IPS-NIHi11 (cell line): Measurements from ENCODE around the gene NISCH.
A peak's percentile ranks its signal among the peaks of the same experiment; 100 is the strongest.

Source experiments
- DNase-seq: peaks from one replicate; pipeline ENCODE4 v3.0.0; 2012; ENCODE audit warnings: mixed read lengths, low spot score

Gene NISCH

GRCh38 chr3:52527039-52527731, 71.8 kb downstream of the NISCH start:
- DNase-seq: no peak

GRCh38 chr3:52527732-52528585, 72.6 kb downstream of the NISCH start:
- no peak for DNase-seq

- peak; percentile 17 for DNase-seq
These were observed 73.4 kb downstream of the NISCH start for GRCh38 chr3:52528586-52529375.

GRCh38 chr3:52529376-52530333, 74.3 kb downstream of the NISCH start:
- no peak for DNase-seq

- DNase-seq: no peak
These were observed 75.8 kb downstream of the NISCH start for GRCh38 chr3:52530918-52531826.

GRCh38 chr3:52531860-52532516, 76.6 kb downstream of the NISCH start:
- no peak for DNase-seq

- no peak for DNase-seq
These were observed 77.1 kb downstream of the NISCH start for GRCh38 chr3:52532517-52532837.

- DNase-seq: peak; percentile 66
These were observed 77.6 kb downstream of the NISCH start for GRCh38 chr3:52532838-52533622.

GRCh38 chr3:52533623-52534280, 78.3 kb downstream of the NISCH start, which contains the start of gene NT5DC2:
NT5DC2 (minus strand) TSS chr3:52533857; CDS start chr3:52533737, 120 bp downstream.
- DNase-seq: peak; percentile 96

- no peak for DNase-seq
These were observed 79.1 kb downstream of the NISCH start for GRCh38 chr3:52534281-52535183.

GRCh38 chr3:52535411-52536111, 80.2 kb downstream of the NISCH start:
- no peak for DNase-seq

GRCh38 chr3:52536112-52536368, 80.6 kb downstream of the NISCH start:
- DNase-seq: no peak

GRCh38 chr3:52536369-52537164, 81.2 kb downstream of the NISCH start, which contains the start of gene UQCC5:
UQCC5 (plus strand) TSS chr3:52536605; CDS start chr3:52536756, 151 bp downstream.
- peak; percentile 96 for DNase-seq

- DNase-seq: no peak
These were observed 81.8 kb downstream of the NISCH start for GRCh38 chr3:52537165-52537620.

GRCh38 chr3:52537726-52538421, 82.5 kb downstream of the NISCH start:
- no peak for DNase-seq
